GM18507 (cell line): ENCODE measurements around the gene IMMP2L.

Experiments used
- DNase-seq: peaks from one replicate; pipeline ENCODE4 v3.0.0; 2011; ENCODE audit warnings: low read depth; ENCODE audit not compliant: insufficient read length; ENCODE audit errors: extremely low spot score
- FAIRE-seq: peaks from 2 replicates; lab custom pipeline; 2011; peaks lifted over from hg19 to GRCh38; lab: Jason Lieb, UNC

Gene IMMP2L

GRCh38 chr7:111101856-111102646 is 460.2 kb downstream of the IMMP2L start:
- FAIRE-seq = no peak

GRCh38 chr7:111098926-111099250 is 463.4 kb downstream of the IMMP2L start:
- FAIRE-seq (no peak), DNase-seq (no peak)

More at GRCh38 chr7:111101856-111102646, 460.2 kb downstream of the IMMP2L start:
- DNase-seq = no peak

- DNase-seq = no peak
- peak; percentile 63 for FAIRE-seq
These were observed 464.0 kb downstream of the IMMP2L start for GRCh38 chr7:111098011-111098925.

DNA sequence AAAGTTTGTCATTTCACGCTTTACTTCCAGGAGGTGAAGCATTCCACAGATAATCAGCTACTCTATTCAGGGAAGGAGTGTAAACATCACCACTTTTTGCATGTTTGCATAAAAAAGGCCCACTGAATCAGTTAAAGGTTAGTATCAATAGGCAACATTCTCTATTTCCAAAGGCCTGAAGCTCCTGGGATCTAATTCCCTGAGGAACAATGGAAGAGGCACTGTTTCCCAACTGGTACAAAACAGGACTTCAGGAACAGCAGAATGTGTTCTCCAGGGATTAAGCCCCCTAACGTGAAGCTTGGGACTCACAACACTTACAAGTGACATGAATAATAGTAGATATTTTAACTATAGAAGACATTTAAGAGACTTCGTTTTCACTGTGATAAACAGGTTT is 465.3 kb downstream of the IMMP2L start:
- FAIRE-seq (no peak), DNase-seq (no peak)

GRCh38 chr7:111094419-111094818 is 467.9 kb downstream of the IMMP2L start:
- no peak for FAIRE-seq
- DNase-seq = no peak

- FAIRE-seq (no peak), DNase-seq (no peak)
These were observed 468.8 kb downstream of the IMMP2L start for GRCh38 chr7:111093496-111093895.

GRCh38 chr7:111092406-111093236 is 469.7 kb downstream of the IMMP2L start:
- DNase-seq = no peak
- FAIRE-seq = no peak

GRCh38 chr7:111091593-111092358 is 470.5 kb downstream of the IMMP2L start:
- DNase-seq (no peak), FAIRE-seq (peak; percentile 60)

DNA sequence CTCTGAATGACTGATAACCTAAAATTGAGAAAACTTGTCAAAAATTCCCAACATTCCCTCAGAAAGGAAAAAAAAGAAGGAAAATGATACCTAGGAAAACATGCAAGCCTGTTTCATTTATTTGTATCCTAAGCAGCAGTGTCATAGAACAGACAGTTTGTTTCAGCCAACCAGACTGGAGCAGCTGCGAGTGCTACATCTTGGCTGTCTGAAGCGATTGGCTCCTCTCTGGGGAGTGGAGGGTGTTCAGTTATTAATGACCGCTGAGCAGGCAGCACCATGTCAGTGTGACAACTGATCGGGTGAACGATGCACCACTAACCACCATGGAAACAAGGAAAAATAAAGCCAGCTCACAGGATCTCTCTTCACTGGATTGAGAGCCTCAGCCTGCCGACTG is 471.4 kb downstream of the IMMP2L start, which contains the start of gene LRRN3:
Gene LRRN3 (plus strand): TSS at position 282 of the 400 bp plus-strand sequence. CDS start 31,646 bp downstream, outside the sequence.
- FAIRE-seq = no peak
- DNase-seq = no peak

GRCh38 chr7:111089822-111090426 is 472.4 kb downstream of the IMMP2L start:
- DNase-seq (no peak), FAIRE-seq (peak; percentile 72)

GRCh38 chr7:111088328-111088727 is 474.0 kb downstream of the IMMP2L start:
- no peak for DNase-seq
- FAIRE-seq = no peak

DNA sequence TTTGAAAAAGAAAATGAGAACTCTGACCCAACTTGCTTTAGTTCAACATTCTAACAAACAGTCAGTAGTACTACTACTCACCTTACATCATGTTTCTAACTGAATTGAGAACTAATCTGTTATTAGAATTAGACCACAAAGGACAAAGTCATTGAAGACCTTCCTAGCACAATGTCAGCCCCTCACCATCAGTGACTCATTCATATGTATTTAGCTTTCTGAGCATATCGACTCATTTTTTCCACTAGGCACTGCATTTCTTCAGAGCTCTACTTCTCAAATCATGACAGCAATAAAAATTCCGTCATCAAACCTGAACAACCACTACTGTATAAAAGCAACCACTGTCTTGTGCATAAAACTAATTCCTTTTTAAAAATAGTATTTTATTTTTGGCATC is 475.8 kb downstream of the IMMP2L start:
- DNase-seq (no peak), FAIRE-seq (no peak)

DNA sequence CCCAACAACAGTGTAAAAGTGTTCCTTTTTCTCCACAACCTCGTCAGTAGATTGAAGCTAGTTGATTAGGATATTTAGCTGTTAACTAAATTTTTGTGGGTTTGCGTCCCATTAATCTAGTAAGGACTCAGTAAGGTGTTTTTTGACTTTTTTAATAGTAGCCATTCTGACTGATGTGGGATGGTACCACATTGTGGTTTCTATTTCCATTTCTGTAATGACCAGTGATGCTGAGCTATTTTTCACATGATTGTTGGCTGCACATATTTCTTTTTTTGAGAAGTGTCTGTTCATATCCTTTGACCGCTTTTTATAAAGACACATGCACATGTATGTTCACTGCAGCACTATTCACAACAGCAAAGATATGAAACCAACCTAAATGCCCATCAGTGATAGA is 476.9 kb downstream of the IMMP2L start:
- FAIRE-seq (peak; percentile 60), DNase-seq (no peak)

- DNase-seq (peak; percentile 29), FAIRE-seq (peak; percentile 99)
These were observed 478.9 kb downstream of the IMMP2L start for GRCh38 chr7:111083413-111083812.

DNA sequence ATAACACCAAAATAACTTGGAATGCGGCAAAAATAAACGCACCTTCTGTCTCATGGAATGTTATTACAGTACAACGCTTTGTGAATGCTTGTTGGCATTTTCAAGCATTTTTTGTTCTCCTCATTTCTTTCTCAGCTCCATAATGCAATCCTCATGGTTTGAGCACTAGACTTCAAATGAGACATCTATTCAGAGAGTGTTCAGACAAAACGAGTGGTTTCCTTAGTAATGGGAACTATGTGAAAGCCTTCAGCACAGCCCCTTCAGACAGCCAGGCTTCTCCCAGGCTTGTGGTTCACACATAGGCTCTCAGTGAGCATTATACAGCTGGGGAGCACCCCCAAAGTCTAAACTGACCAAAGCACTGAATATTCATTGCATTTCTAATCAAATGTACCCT is 479.9 kb downstream of the IMMP2L start:
- DNase-seq (no peak), FAIRE-seq (peak; percentile 21)

DNA sequence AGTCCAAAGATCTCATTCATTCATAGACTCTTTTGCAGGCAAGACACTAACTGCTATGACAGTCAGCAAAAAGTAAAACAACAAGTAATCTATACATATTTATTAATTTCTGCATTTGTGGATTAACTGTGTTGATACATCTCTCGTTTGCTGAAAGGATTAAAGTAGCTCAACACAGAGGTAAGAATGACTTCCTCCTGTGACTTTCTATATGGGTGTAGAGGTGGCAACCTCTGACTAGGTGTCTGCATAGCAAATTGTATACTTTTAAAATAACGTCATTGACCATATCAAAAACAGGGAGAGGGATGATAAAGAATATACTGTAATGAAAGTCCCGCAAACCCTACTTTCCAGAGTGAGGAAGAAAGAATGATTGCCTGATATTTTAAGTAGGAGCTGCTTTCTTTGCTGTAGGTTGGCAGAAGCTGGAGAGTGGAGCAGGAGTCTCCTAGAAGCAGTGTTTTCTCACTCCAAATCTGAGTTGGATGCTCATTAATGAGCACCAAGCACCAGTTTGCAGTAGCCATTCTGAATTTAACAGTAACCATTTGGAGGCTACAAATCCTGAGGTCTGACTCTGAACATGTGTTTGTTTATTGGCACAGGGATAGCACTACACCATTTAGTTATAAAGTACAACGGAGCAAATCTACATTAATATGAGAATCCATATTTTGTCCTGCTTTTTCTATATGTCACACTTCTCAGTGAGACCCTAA is 480.6 kb downstream of the IMMP2L start:
- DNase-seq = no peak
- FAIRE-seq = no peak

DNA sequence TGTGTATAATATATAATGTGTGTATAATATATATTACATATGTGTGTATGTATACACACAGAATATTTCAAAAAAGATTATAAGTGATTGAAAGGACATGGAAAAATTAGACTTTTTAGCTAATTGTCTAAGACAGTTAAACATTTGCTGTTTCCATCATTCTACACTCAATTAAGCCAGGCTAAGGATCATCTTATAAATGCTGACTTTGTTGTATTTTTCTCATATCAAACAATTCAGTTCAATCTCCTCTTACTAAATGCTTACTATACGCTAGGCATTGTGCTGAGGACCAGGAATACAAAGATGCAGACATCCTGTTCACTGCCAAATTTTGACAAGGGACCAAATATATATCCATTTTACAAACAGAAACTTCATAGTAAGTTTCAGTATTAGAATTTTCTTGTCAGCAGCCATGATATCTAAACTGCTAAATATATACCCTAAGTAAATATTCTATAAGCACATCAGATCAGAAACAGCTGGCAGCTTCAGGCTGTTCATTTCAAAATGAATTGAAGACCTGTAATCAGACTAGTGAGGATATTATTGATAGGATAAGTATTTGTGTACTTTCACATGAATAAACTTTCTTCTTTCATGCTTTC is 481.7 kb downstream of the IMMP2L start:
- DNase-seq (no peak), FAIRE-seq (peak; percentile 65)

GRCh38 chr7:111077001-111077400 is 485.3 kb downstream of the IMMP2L start:
- DNase-seq (no peak), FAIRE-seq (no peak)
